ENCODE data around the gene CCDC174.

The CCDC174 gene

DNA sequence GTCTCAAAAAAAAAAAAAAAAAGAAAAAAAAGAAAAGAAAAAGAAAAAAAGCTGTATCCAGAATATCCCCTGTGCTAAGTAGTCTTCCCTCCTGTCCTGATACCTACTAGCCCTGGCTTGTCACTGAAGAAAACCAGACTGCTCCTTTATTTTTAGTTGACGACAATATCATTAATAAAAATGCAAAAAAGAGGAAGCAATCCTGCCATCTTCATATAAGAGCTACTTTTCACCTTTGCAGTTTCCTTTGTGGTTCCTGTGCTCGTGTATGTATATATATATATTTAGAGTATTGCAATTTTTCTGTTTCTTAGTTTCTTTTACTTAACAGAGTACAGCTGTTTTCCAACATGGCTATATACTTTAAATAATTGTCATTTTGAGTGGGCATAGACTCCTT, 37.0 kb downstream of the CCDC174 start:
- TF ChIP-seq, protein P1, sequence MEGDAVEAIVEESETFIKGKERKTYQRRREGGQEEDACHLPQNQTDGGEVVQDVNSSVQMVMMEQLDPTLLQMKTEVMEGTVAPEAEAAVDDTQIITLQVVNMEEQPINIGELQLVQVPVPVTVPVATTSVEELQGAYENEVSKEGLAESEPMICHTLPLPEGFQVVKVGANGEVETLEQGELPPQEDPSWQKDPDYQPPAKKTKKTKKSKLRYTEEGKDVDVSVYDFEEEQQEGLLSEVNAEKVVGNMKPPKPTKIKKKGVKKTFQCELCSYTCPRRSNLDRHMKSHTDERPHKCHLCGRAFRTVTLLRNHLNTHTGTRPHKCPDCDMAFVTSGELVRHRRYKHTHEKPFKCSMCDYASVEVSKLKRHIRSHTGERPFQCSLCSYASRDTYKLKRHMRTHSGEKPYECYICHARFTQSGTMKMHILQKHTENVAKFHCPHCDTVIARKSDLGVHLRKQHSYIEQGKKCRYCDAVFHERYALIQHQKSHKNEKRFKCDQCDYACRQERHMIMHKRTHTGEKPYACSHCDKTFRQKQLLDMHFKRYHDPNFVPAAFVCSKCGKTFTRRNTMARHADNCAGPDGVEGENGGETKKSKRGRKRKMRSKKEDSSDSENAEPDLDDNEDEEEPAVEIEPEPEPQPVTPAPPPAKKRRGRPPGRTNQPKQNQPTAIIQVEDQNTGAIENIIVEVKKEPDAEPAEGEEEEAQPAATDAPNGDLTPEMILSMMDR (IDR thresholded peaks at IDR 0.05; ENCODE audit: low read depth, low read length), result no peak
- no peak overlapping the region for H3K4me3 ChIP-seq (ENCODE audit: low read depth, low read length)

- no peak overlapping the region for H3K4me3 ChIP-seq (ENCODE audit: low read depth, low read length)
- TF ChIP-seq, protein P1 (IDR thresholded peaks at IDR 0.05; ENCODE audit: low read depth, low read length), result no peak
Measured at GRCh38 chr3:14689247-14689980, 37.9 kb downstream of the CCDC174 start.

DNA sequence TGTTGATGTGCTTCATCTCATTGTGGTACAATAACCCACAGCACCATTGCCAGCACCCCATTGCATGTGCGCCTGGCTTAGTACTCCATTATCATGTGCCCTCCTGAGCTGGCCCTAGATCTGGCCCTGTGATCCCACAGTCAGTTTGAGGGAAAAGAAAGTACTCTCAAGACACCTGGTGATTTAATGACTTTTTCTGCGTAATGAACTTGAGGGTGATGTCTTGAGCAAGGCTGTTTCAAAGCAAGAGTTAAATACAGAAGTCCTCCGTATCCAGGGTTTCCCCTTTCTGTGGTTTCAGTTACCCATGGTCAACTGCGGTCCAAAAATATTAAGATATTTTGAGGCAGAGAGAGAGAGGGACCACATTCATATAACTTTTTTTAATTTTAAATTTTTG, 39.7 kb downstream of the CCDC174 start:
- H3K4me3 ChIP-seq (ENCODE audit: low read depth, low read length), result no peak overlapping the region
- TF ChIP-seq, protein P1 (IDR thresholded peaks at IDR 0.05; ENCODE audit: low read depth, low read length), result no peak

GRCh38 chr3:14691719-14692118, 40.2 kb downstream of the CCDC174 start:
- H3K4me3 ChIP-seq (ENCODE audit: low read depth, low read length), result no peak overlapping the region
- TF ChIP-seq, protein P1 (IDR thresholded peaks at IDR 0.05; ENCODE audit: low read depth, low read length), result no peak

GRCh38 chr3:14698601-14699244, 47.2 kb downstream of the CCDC174 start:
- no peak overlapping the region for H3K4me3 ChIP-seq (ENCODE audit: low read depth, low read length)
- TF ChIP-seq, protein P1 (IDR thresholded peaks at IDR 0.05; ENCODE audit: low read depth, low read length), result no peak

DNA sequence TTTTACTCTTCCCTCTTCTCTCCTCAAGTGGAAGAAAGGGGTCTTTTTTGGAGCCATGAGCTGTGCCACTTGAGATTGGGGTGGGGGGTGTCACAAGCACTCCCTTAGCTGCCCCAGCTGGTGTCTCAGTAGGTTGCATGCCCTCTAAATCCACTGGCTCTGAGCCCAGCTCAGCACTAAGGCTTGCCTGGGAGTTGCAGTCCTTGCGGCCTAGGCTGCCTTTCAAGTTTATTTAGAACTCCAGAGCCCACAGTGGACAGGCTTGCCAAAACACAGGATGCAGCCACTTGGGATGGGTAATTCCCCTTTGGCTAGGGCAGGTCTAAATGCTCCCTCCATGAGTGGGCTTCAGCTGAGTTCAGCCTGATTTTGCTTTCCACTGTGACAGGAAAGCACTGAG, 48.1 kb downstream of the CCDC174 start:
- no peak overlapping the region for H3K4me3 ChIP-seq (ENCODE audit: low read depth, low read length)
- TF ChIP-seq, protein P1 (IDR thresholded peaks at IDR 0.05; ENCODE audit: low read depth, low read length), result no peak

DNA sequence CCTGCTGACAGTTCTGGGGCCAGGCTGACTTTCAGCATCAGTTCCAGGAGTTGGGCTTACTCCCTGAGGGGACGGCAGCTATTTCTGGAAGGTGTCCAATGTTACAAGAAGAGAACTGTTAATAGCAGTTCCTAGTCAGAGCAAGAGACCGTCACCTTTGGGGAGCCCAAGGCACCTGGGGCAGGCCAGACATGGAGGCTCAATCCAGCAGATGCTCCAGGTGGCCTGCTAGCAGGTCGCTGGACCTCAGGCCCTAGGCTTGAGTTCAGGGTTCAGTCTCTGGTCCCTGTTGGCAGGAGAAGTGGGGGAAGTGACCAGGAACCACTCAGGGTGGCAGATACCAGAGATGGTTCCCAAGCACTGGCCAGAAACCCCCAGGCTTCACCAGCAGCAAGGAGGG, 49.3 kb downstream of the CCDC174 start:
- no peak overlapping the region for H3K4me3 ChIP-seq (ENCODE audit: low read depth, low read length)
- TF ChIP-seq, protein P1 (IDR thresholded peaks at IDR 0.05; ENCODE audit: low read depth, low read length), result no peak

All from WI38 (cell line).